ENCODE data around the gene CNTN2. TPM values are rescaled to one million over a fixed set of nuclear protein-coding genes. Genes with fewer than 3 reads are reported as not detected.

Gene CNTN2
- total RNA-seq, 1 experiment from 2014 or later, result 0.30 TPM

DNA sequence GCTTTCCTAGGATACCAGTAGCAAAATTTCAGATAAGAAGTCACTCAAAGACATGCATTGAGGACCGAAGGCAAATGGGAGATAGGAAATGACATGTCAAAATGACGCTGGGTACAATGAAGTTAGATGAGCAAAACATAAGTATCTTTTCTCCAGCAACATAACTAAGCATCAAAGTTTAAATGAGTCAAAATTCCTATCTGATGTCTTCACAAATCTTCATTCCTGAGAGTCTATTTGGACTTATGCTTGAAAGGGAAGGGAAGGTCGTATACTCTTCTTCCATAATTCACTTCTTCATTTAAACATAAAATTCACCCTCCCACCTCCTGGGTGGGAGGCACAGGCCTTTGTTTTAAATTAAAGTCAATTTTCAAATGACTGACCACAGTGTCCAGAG lies 45.3 kb downstream of the CNTN2 start:
- DNase-seq (ENCODE audit: low read depth), result no peak
- in situ Hi-C loops (cut with HindIII; ENCODE audit: low pct_unique_long_range_greater_than_20kb, low sequenced_read_pairs), result no loop called here

DNA sequence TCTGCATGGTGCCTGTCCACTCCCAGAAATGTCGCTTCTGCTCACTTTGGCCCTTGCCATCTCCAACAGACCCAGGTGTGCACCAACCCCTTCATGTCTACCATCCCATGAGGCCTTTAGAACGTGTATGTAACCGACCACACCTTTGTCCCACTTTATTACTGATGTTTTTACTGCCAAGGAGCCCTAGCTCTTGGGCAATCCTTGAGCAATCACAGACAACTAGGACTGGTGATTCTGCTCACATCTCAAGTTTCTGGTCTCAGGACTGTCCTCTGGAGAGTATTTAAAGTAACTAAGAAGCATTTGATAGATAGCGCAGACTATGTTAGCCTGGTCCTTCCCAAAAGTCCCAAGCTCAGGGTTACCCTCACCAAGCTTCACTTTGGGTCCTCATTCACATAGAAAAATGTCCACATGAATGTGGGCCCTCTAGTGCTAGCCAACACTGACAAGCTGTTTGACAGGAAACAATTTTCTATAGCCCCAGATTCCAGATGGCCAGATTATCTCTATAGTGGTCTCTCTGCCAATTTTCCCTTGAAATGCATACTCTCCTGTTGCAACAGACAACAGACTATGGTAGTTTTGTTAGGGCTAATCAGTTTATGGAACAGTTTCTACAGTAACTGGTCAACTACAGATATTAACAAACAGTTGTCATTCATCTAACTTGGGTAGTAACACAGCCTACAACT lies 48.2 kb downstream of the CNTN2 start:
- no peak for DNase-seq (ENCODE audit: low read depth)
- in situ Hi-C loops (cut with HindIII; ENCODE audit: low pct_unique_long_range_greater_than_20kb, low sequenced_read_pairs), result no loop called here

DNA sequence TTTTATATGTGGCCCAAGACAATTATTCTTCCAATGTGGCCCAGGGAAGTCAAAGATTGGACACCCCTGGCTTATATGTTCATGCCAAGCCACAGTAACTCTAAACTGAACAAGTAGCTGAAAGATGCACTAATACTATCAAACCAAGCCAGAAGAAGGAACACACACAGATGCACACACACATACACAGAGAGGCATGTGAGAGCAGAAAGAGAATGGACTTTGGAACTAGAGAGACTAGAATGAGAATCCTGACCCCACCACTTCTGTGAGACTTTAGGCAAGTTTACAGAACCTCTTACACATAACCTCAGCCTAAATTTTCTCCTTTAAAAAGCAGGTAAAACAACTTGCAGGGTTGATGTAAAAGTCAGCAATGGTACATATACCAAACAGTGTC lies 52.4 kb downstream of the CNTN2 start:
- in situ Hi-C loops (cut with HindIII; ENCODE audit: low pct_unique_long_range_greater_than_20kb, low sequenced_read_pairs), result no loop called here
- DNase-seq (ENCODE audit: low read depth), result no peak

DNA sequence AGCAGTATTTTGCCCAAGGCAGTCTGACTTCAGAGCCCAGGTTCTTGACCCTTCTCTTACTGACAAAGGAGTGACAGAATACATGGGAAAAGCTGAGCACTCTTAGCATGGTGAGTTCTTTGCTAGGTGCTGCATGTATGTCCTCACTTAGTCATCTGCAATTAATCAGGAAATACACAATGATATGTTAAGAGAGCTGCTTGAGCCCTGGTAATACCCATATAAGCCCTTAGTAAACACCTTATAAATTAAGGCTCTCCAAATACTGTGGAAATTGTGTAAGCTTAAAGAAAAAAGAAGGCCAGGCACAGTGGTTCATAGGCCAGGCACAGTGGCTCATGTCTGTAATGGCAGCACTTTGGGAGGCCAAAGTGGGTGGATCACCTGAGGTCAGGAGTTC lies 55.2 kb downstream of the CNTN2 start:
- DNase-seq (ENCODE audit: low read depth), result no peak
- in situ Hi-C loops (cut with HindIII; ENCODE audit: low pct_unique_long_range_greater_than_20kb, low sequenced_read_pairs), result no loop called here

DNA sequence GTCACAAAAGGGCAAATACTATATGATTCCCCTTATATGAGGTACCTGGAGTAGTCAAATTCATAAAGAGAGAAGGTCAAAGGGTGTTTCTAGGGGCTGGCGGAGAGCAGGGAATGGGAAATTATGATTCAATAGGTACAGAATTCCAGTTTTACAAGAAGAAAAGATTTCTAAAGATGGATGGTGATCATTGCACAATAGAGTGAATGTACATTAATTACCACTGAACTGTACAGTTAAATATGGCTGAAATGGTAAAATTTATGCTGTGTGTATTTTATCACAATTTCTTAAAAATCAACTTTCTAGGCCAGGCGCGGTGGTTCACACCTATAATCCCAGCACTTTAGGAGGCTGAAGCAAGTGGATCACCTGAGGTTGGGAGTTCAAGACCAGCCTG lies 59.4 kb downstream of the CNTN2 start:
- in situ Hi-C loops (cut with HindIII; ENCODE audit: low pct_unique_long_range_greater_than_20kb, low sequenced_read_pairs), result no loop called here
- DNase-seq (ENCODE audit: low read depth), result no peak

DNA sequence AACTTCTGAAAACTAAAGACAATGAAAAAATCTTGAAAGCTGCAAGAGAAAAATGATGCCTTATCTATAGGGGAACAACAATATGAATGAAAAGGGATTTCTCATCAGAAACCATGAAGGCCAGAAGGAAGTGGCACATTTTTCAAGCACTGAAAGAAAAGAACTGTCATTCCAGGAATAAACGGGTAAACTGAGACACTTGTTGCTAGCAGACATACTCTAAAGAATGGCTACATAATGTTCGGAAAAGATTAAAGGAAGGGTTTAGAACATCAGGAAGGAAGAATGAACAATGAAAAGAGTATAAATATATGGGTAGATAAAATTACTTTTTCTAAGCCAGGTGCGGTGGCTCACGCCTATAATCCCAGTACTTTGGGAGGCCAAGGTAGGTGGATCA lies 64.3 kb downstream of the CNTN2 start:
- no peak for DNase-seq (ENCODE audit: low read depth)
- in situ Hi-C loops (cut with HindIII; ENCODE audit: low pct_unique_long_range_greater_than_20kb, low sequenced_read_pairs), result no loop called here

DNA sequence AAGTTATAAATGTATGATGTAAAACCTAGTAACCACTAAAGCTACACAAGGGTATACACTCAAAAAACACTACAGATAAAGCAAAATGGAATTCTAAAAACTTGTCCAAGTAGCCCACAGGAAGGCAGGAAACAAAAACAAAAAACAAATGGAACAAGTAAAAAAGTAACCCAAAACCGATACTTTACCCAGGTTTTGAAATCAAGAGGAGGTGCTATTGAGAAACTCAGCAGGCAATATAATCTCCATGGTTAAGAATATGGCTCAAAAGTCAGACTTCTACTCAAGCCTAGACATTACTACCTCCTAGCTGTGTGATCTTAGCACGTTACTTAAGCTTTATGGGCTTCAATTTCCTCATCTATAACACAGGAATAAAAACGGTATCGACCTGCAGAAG lies 65.5 kb downstream of the CNTN2 start:
- in situ Hi-C loops (cut with HindIII; ENCODE audit: low pct_unique_long_range_greater_than_20kb, low sequenced_read_pairs), result no loop called here
- DNase-seq (ENCODE audit: low read depth), result no peak

DNA sequence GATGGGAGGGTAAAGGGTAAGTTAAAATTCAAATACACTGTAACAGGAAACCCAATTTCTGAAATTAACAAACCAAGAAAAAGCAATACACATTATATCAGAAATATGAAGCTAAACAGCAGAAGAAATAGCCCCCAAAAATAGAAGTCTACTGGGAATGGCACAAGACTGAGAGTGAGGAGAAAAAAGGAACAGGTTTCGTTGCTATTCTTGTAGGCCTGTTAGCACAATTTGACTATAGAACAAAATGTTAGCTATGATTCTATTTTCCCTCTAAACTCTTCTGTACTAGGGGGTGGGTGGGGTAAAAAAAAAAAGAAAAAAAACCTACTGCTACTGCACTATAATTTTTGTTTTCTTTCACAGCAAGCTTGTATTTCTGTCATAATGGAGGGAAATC lies 66.3 kb downstream of the CNTN2 start:
- no peak for DNase-seq (ENCODE audit: low read depth)
- in situ Hi-C loops (cut with HindIII; ENCODE audit: low pct_unique_long_range_greater_than_20kb, low sequenced_read_pairs), result no loop called here

DNA sequence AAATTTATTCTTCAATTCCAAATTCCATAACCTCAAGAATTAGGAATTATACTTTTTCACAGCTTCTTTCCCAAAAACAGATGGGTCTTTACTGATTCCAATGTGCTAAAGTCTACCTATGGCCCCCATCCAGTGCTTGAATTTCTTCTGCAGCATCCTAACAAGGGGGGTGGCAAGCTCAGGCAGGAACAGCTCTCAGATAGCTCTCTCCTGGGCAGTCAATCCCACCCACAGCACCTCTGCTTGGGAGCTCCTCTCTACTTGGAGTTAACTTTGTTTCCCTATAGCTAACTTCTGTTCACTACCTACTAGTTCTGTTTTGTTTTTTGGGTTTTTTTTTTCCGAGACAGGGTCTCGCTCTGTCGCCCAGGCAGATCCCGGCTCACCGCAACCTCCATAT lies 66.7 kb downstream of the CNTN2 start:
- in situ Hi-C loops (cut with HindIII; ENCODE audit: low pct_unique_long_range_greater_than_20kb, low sequenced_read_pairs), result no loop called here
- DNase-seq (ENCODE audit: low read depth), result no peak

DNA sequence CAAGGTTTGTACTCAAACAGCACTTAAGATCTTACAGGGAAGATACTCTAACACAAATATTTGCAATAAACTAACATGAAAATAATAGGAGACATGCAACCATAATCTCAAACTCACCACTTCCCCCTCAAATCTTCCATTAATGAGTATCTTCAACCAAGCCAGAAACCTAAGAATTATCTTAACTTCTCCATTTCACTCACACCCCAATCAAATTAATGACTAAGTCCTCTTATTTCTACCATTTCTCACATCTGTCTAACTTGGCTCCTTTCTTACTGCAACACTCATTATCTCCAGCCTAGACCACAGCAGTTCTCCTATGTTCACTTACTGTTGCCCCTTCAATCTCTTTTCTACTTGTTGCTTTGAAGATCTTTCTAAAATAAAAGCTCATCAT lies 68.3 kb downstream of the CNTN2 start:
- in situ Hi-C loops (cut with HindIII; ENCODE audit: low pct_unique_long_range_greater_than_20kb, low sequenced_read_pairs), result no loop called here
- DNase-seq (ENCODE audit: low read depth), result no peak

DNA sequence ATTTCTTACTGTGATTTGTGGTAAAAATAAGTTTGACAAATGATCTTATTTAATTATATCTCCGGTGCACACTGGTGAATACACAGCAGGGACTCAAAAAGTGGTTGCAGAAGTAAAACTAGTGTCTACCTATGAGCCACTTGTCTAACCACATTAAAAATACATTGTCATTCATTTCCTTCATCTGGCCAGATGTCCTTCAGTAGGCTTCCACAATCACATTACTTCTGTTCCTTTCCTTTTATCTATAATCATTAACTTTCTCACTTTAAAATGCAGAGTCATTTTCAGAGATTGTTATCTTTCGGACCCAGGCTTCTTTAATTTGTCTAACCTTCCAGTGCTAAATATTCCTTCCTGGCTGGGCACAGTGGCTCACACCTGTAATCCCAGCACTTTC lies 75.7 kb downstream of the CNTN2 start:
- peak; percentile 69 for DNase-seq (ENCODE audit: low read depth)
- in situ Hi-C loops (cut with HindIII; ENCODE audit: low pct_unique_long_range_greater_than_20kb, low sequenced_read_pairs), result no loop called here

DNA sequence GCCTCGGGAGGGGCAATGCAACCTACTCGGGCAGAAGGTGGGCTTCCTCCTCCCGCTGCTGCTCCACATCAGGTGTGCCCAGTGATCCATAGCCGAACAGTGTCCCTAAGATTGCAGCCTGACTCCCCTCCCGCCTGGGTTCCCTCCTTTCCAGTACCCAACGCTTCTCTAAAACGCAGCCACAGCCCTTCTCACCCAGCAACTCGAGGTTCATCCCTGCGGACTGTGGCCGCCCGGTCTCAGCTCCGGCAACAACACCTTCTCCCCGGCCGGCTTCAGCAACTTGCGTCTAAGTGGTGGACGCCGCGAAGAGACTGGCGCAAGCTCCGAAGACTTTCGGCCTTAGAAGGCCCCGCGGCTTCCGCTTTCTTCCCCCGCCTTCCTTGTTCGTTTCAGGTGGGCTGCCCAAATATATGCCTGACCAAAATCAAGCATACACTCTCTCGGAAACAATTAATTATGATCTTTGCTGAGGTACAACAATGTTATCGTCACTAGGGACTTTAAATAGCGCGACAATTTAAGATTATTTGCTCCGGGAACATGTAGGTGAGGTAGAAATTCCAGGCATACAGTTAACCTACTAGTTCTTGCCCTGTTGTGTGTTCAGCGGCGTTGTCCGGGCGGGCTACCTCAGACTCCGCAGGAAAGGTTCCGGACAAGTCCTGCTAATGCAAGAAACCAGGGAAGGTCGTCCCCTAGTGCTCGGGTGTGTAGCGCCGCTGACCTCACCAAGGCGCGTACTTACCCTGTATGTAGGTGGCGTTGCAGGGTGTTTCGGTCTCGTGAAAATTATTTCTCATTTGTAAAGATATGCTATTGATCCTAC lies 78.9 kb downstream of the CNTN2 start, which contains the start of gene RBBP5:
RBBP5 (minus strand) TSS at position 319 of the 829 bp plus-strand sequence; CDS start at position 214, 105 bp downstream.
- in situ Hi-C loops (cut with HindIII; ENCODE audit: low pct_unique_long_range_greater_than_20kb, low sequenced_read_pairs), result no loop called here
- peak; percentile 96 for DNase-seq (ENCODE audit: low read depth)

DNA sequence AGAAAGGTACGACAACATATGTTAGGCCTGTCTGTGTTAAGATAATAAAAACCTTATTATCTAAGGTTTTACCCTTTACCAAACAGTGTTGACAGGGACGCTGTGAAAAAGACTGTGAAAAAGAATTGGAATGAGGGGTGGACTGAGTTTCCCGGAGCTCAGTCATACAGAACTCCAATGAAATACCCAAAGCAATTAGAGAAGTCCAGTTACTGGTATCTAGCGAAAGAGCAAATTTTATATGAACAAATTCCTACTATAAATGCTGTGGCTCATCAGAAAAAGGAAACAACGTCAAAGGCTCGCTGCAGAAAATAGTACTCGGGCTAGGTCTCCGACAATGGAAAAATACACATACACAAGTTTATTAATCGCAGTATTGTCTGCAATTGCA lies 79.5 kb downstream of the CNTN2 start:
- no peak for DNase-seq (ENCODE audit: low read depth)
- in situ Hi-C loops (cut with HindIII; ENCODE audit: low pct_unique_long_range_greater_than_20kb, low sequenced_read_pairs), result no loop called here

DNA sequence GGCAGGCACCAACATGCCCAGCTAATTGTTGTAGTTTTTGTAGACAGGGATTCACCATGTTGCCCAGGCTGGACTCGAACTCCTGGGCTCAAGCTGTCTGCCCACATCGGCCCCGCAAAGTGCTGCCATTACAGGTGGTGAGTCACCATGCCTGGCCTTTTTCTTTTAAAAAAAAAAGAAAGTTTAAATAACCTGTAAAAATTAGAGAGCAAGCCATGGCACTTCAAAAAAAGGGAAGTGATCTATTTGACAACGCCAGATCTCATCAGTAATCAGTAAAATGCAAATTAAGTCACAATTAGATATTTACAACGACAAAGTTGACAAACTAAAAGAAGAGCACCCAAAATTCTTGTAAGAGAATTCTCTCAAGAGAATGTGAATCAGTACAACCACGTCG lies 81.7 kb downstream of the CNTN2 start:
- in situ Hi-C loops (cut with HindIII; ENCODE audit: low pct_unique_long_range_greater_than_20kb, low sequenced_read_pairs), result no loop called here
- no peak for DNase-seq (ENCODE audit: low read depth)

DNA sequence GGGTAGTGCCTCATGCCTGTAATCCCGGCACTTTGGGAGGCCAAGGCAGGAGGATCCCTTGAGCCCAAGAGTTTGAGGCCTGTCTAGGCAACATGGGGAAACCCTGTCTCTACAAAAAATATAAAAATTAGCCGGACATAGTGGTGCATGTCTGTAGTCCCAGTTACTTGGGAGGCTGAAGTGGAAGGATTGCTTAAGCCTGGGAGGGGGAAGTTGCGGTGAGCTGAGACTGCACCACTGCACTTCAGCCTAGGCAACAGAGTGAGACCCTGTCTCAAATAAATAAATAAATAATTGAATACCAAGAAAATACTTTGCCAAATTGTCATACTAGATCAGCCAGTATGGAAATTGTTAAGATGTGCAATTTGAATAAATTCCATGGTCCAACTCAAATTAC lies 84.6 kb downstream of the CNTN2 start:
- DNase-seq (ENCODE audit: low read depth), result no peak
- in situ Hi-C loops (cut with HindIII; ENCODE audit: low pct_unique_long_range_greater_than_20kb, low sequenced_read_pairs), result no loop called here

Other genes starting within 250 kb of the CNTN2 start
- gene NFASC, start 172.3 kb upstream of the CNTN2 start, total RNA-seq (2014; rRNA removed; shearing (Covaris generic); ENCODE audit: low replicate concordance), result not detected in 2 replicates
- 0.67 and 0.91 TPM in 2 replicates for gene TMEM81, start 41.2 kb downstream of the CNTN2 start, total RNA-seq (2014; rRNA removed; shearing (Covaris generic); ENCODE audit: low replicate concordance)
- 30.4 and 31.1 TPM in 2 replicates for gene RBBP5, start 78.8 kb downstream of the CNTN2 start, total RNA-seq (2014; rRNA removed; shearing (Covaris generic); ENCODE audit: low replicate concordance)
- gene DSTYK, start 168.5 kb downstream of the CNTN2 start, total RNA-seq (2014; rRNA removed; shearing (Covaris generic); ENCODE audit: low replicate concordance), result 7.2 and 11.1 TPM in 2 replicates
- gene TMCC2, start 184.7 kb downstream of the CNTN2 start, total RNA-seq (2014; rRNA removed; shearing (Covaris generic); ENCODE audit: low replicate concordance), result 7.7 and 9.3 TPM in 2 replicates